ENCODE data around the gene CD300LG. TPM values are rescaled to one million over a fixed set of nuclear protein-coding genes. Genes with fewer than 3 reads are reported as not detected.
"Not testable (repeated sequence)": the region's sequence is repeated elsewhere in the genome, so short reads cannot be mapped to it uniquely, and the experiment has no call there.

The CD300LG gene, protein sequence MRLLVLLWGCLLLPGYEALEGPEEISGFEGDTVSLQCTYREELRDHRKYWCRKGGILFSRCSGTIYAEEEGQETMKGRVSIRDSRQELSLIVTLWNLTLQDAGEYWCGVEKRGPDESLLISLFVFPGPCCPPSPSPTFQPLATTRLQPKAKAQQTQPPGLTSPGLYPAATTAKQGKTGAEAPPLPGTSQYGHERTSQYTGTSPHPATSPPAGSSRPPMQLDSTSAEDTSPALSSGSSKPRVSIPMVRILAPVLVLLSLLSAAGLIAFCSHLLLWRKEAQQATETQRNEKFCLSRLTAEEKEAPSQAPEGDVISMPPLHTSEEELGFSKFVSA
- total RNA-seq = 10 to 100 TPM in 1 of 2 donors, under 1 TPM in 1; 0.09 to 33.5 TPM

DNA sequence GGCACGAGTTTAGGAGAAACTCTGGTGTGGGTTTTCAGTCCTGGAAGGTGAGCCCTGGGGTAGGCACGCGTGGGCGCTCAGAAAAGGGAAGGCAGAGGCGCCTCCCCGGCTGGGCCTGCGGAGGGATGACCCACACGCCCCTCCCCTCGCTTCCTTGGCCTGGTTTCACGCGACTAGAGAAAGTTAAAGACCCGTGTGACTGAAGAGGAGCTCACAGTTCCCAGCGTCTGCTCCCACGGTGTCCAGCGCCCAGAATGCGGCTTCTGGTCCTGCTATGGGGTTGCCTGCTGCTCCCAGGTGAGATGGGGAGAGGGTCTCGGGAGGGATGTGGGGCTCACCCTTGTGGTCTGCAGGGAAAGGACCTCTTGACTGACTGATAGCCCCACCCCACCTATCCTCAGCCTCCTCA is at the start of gene CD300LG:
CD300LG (plus strand) TSS at position 214 of the 409 bp plus-strand sequence; CDS start at position 255, 41 bp downstream.
- intact Hi-C loops (cut with DNase I) = loop anchor here (5.0 kb wide), 3 partner anchors 70 to 150 kb away; partner anchors contain the start of gene DUSP3
- WGBS = 21% methylated on average over 17 of the region's 17 CpGs

DNA sequence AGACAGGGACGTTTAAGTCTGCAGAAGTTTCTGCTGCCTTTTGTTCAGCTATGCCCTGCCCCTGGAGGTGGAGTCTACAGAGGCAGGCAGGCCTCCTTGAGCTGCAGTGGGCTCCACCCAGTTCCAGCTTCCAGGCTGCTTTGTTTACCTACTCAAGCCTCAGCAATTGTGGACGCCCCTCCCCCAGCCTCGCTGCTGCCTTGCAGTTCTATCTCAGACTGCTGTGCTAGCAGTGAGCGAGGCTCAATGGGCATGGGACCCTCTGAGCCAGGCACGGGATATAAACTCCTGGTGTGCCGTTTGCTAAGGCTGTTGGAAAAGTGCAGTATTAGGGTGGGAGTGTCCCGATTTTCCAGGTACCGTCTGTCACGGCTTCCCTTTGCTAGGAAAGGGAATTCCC is 49.0 kb upstream of the CD300LG start:
- DNase-seq (ENCODE audit: low spot score); H3K9me3 ChIP-seq; H3K4me3 ChIP-seq; H3K4me1 ChIP-seq (replicated peaks); intact Hi-C loops (cut with DNase I); H3K27me3 ChIP-seq (replicated peaks; ENCODE audit: insufficient read depth); H3K27ac ChIP-seq; H3K36me3 ChIP-seq: not testable (repeated sequence)
- 89% methylated on average over 8 of the region's 9 CpGs for WGBS

More for the DNA sequence above, at the start of gene CD300LG:
- Histone ChIP-seq H3K4me3 (no peak within 1 kb of the TSS), H3K9me3 (no peaks in the 10 kb centered on the region), H3K36me3 (no peaks in the 10 kb centered on the region), H3K27ac (no peak within 1 kb of the TSS), H3K4me1 (replicated peaks) (no peaks in the 10 kb centered on the region), H3K27me3 (replicated peaks; ENCODE audit: insufficient read depth) (no peaks in the 10 kb centered on the region)
- TF ChIP-seq POLR2AphosphoS5 (IDR thresholded peaks at IDR 0.05) (no peak), POLR2A (IDR thresholded peaks at IDR 0.05) (no peak)
- TF ChIP-seq, protein P1, sequence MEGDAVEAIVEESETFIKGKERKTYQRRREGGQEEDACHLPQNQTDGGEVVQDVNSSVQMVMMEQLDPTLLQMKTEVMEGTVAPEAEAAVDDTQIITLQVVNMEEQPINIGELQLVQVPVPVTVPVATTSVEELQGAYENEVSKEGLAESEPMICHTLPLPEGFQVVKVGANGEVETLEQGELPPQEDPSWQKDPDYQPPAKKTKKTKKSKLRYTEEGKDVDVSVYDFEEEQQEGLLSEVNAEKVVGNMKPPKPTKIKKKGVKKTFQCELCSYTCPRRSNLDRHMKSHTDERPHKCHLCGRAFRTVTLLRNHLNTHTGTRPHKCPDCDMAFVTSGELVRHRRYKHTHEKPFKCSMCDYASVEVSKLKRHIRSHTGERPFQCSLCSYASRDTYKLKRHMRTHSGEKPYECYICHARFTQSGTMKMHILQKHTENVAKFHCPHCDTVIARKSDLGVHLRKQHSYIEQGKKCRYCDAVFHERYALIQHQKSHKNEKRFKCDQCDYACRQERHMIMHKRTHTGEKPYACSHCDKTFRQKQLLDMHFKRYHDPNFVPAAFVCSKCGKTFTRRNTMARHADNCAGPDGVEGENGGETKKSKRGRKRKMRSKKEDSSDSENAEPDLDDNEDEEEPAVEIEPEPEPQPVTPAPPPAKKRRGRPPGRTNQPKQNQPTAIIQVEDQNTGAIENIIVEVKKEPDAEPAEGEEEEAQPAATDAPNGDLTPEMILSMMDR (IDR thresholded peaks at IDR 0.05) = no peak
- DNase-seq (ENCODE audit: low spot score) = no peak

- TF ChIP-seq, protein P1 (IDR thresholded peaks at IDR 0.05) = no peak
- no peak for TF ChIP-seq POLR2A (IDR thresholded peaks at IDR 0.05)
- TF ChIP-seq POLR2AphosphoS5 (IDR thresholded peaks at IDR 0.05) = no peak
- H3K4me1 ChIP-seq (replicated peaks) = no peaks in the 10 kb centered on the region
- WGBS = 86% methylated on average over 2 of the region's 2 CpGs
- no peaks in the 10 kb centered on the region for H3K36me3 ChIP-seq
- H3K4me3 ChIP-seq = no peak overlapping the region
- H3K27me3 ChIP-seq (replicated peaks; ENCODE audit: insufficient read depth) = no peaks in the 10 kb centered on the region
- no peaks in the 10 kb centered on the region for H3K9me3 ChIP-seq
- DNase-seq (ENCODE audit: low spot score) = no peak
- H3K27ac ChIP-seq = no peak overlapping the region
- intact Hi-C loops (cut with DNase I) = no loop called here
Measured at GRCh38 chr17:43799047-43799446, 47.9 kb upstream of the CD300LG start.

- intact Hi-C loops (cut with DNase I) = no loop called here
- no peak for DNase-seq (ENCODE audit: low spot score)
Measured at GRCh38 chr17:43800736-43801135, 46.2 kb upstream of the CD300LG start.

DNA sequence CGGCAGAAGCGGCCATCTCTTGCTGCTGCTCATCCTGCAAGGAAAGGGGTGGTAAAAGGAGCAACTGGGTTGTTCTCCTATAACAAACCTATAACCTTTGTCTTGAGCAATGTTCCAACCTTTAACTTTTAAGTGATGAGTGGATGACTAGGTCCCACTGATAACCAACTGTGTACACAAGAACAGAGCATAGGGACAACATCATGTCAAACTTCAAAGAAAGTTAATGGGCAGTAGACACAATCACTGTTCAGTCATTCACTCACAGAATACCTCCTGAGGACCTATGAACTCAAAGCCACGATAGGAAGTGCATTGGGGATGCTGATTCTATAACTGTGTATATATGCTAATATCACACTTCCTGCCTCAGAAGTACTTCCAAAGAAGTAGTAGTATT is 45.1 kb upstream of the CD300LG start:
- Histone ChIP-seq H3K4me3 (no peak overlapping the region), H3K27ac (no peak overlapping the region), H3K4me1 (replicated peaks) (no peaks in the 10 kb centered on the region), H3K36me3 (no peaks in the 10 kb centered on the region), H3K27me3 (replicated peaks; ENCODE audit: insufficient read depth) (no peaks in the 10 kb centered on the region), H3K9me3 (no peaks in the 10 kb centered on the region)
- no peak for DNase-seq (ENCODE audit: low spot score)
- TF ChIP-seq POLR2AphosphoS5 (IDR thresholded peaks at IDR 0.05) (no peak), POLR2A (IDR thresholded peaks at IDR 0.05) (no peak)
- TF ChIP-seq, protein P1 (IDR thresholded peaks at IDR 0.05) = no peak
- 90% methylated on average over 3 of the region's 3 CpGs for WGBS
- intact Hi-C loops (cut with DNase I) = no loop called here

More at GRCh38 chr17:43800736-43801135, 46.2 kb upstream of the CD300LG start:
- Histone ChIP-seq H3K27ac (no peak overlapping the region), H3K36me3 (no peaks in the 10 kb centered on the region), H3K4me1 (replicated peaks) (no peaks in the 10 kb centered on the region), H3K9me3 (no peaks in the 10 kb centered on the region), H3K4me3 (no peak overlapping the region), H3K27me3 (replicated peaks; ENCODE audit: insufficient read depth) (no peaks in the 10 kb centered on the region)
- TF ChIP-seq POLR2A (IDR thresholded peaks at IDR 0.05) (no peak), POLR2AphosphoS5 (IDR thresholded peaks at IDR 0.05) (no peak)
- TF ChIP-seq, protein P1 (IDR thresholded peaks at IDR 0.05) = no peak
- WGBS = 88% methylated on average over 3 of the region's 3 CpGs

All from prostate gland (tissue), 2 donors.